GM18508 (cell line): ENCODE data around the gene PPM1N.

Experiments used
- ATAC-seq: cut with Tn5 transposase; IDR thresholded peaks from one replicate; pipeline ENCODE4 v1.9.1; 2021; ENCODE audit warnings: moderate number of reproducible peaks; ENCODE audit not compliant: insufficient read depth, unreplicated experiment

PPM1N gene

GRCh38 chr19:45485305-45486077 is 12.8 kb upstream of the PPM1N start:
- peak; percentile 74 for ATAC-seq

DNA sequence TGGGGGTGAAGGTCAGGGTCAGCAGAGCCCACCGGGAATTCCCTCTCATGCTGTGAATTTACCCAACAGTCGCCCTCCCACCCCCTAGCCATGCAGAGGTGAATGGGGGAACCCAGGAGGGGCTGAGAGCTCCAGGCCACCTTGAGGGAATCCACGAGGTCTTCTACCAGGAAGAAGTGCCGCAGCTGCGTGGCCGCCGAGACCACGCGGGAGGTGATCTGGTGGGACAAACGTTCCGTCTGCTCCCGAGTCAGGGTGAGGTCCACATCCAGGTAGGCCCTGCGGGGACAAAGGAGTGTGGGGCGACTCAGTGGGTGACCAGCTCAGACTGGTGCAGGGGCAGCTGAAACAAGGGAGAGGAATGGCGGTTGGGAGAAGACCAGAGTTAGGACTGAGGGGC is 9.5 kb upstream of the PPM1N start:
- no peak for ATAC-seq

- ATAC-seq: no peak
Measured at GRCh38 chr19:45489216-45489855, 8.9 kb upstream of the PPM1N start.

DNA sequence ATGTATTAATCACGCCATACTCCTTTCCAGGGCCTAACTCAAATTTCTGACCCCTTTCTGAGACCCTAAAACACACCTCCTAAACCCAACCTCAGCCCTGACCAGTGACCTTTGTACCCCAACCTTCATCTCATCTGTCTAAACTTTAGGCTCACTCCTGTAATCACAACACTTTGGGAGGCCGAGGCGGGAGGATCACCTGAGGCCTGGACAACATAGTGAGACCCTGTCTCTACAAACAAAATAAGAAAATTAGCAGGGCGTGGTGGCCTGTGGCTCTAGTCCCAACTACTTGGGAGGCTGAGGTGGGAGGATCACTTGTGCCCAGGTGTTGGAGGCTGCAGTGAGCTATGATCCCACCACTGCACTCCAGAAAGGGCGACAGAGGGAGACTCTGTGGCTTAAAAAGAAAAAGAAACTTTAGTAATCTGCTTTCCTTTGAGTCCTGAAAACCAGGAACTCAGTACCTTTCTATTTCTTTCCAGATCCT is 6.1 kb upstream of the PPM1N start:
- ATAC-seq: no peak

GRCh38 chr19:45492627-45493470 is 5.4 kb upstream of the PPM1N start:
- no peak for ATAC-seq

DNA sequence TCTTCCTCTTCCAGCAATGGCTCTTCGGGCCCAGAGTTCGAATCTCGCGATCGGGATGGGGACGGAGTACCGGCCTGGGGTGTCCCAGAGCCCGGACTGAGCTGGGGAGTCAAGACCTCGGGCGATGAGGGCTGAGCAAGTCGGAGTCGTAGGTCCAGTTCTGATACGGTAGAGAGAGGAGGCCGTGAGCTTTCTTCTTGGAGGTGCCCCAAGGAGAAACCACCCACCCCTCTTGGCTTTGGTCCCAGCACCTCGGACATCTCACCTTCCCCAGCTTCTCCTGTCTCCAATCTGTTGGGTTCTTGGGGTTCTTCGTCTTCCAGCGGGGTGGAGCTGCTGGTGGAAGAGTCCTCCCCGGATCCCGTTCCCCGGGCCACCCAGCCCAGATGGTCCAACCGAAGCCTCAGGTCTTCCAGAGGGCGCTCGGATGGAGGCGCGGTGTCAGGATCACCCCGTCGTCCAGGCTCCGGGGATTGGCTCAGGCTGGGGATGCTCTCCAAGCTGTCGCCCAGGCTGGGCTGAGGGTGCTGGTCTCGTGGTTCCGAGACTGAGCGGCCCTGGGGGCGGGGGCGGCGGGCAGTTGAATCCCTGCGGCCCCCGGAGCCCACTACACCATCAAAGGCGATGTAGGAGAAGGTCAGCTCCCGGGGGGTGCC is 3.9 kb upstream of the PPM1N start:
- ATAC-seq: no peak

GRCh38 chr19:45495178-45495577 is 3.1 kb upstream of the PPM1N start:
- no peak for ATAC-seq

- no peak for ATAC-seq
Measured at GRCh38 chr19:45496349-45496953, 1.8 kb upstream of the PPM1N start.

- ATAC-seq: no peak
Measured at GRCh38 chr19:45497791-45498190, 452 bp upstream of the PPM1N start.

DNA sequence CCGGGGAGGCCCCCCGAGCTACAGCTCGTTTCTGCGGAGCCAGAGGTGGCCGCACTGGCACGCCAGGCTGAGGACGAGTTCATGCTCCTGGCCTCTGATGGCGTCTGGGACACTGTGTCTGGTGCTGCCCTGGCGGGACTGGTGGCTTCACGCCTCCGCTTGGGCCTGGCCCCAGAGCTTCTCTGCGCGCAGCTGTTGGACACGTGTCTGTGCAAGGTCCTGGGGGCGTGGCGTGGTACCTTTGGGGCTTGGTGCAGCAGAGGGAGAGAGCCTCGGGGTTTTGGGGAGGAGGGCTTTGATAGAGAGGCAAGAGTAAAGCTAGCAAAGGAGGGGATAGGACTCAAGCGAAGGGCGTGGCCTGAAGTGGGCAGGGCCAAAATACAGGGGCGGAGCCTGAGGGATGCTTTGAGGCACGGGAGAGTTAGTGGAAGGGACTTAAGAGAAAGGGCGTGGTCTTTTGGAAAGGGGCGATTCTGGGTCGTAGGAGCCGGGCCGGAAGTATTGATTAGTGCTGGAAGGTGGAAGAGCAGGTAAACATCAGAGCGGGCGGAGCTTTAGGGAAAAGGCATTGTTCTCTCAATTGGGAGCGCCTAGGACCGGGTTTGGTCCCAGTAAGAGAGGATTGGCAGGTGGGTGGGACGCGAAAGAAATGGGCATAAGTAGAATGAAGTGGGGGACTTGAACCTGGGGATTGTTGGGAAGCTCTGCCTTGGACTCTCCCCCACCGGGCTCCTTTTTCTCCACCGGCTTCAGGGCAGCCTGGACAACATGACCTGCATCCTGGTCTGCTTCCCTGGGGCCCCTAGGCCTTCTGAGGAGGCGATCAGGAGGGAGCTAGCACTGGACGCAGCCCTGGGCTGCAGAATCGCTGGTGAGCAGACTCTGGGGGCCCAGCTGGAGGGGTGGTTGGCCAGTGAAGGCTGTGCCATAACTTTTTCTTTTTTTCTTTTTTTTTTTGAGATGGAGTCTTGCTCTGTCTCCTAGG is 1.2 kb downstream of the PPM1N start:
- ATAC-seq: no peak

- ATAC-seq: no peak
Measured at GRCh38 chr19:45500918-45501729, 2.9 kb downstream of the PPM1N start.

DNA sequence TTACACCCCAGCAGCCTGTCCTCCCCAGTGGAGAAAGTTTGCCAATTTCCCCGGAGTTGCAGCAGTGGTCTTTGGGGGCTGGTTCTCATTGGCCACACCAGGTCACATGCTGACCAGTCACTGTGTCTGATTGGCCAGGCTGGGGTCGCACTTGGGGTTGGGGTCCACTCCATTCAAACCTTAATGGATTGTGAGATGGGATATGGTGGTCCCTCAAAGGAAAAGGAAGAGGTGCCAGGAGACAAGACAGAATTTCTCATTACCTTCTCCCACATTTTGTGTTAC is 3.4 kb downstream of the PPM1N start:
- ATAC-seq: no peak

DNA sequence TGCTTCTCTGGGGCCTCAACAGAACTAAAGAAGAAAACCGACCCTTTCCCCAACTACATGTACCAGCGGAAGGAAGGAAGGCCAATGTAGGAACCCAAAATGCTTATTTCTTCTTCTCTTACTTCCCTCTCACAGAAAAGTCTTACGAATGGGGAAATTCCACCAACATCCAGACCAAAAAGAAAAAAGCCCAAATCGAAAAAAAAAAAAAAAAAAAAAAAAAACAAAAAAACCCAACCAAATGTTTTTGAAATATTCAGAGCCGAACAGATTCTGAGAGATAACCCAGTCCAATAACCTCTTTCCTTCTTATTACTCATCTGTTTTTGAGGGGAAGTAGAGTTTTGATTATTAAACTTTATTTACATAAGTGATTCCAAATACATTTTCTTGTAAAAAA is 3.9 kb downstream of the PPM1N start:
- ATAC-seq: no peak

- no peak for ATAC-seq
Measured at GRCh38 chr19:45503909-45504308, 5.7 kb downstream of the PPM1N start.

GRCh38 chr19:45505151-45505995 is 7.1 kb downstream of the PPM1N start:
- ATAC-seq: no peak

DNA sequence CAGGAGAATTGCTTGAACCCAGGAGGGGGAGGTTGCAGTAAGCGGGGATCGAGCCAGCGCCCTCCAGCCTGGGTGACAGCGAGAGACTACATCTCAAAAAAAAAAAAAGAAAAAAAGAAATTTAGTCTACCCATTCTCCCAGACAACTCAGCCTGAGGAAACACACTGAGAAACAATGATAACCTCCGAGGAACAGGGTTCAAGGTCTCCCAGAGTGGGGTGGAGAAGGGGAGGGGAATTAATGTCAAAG is 7.7 kb downstream of the PPM1N start:
- ATAC-seq: no peak

DNA sequence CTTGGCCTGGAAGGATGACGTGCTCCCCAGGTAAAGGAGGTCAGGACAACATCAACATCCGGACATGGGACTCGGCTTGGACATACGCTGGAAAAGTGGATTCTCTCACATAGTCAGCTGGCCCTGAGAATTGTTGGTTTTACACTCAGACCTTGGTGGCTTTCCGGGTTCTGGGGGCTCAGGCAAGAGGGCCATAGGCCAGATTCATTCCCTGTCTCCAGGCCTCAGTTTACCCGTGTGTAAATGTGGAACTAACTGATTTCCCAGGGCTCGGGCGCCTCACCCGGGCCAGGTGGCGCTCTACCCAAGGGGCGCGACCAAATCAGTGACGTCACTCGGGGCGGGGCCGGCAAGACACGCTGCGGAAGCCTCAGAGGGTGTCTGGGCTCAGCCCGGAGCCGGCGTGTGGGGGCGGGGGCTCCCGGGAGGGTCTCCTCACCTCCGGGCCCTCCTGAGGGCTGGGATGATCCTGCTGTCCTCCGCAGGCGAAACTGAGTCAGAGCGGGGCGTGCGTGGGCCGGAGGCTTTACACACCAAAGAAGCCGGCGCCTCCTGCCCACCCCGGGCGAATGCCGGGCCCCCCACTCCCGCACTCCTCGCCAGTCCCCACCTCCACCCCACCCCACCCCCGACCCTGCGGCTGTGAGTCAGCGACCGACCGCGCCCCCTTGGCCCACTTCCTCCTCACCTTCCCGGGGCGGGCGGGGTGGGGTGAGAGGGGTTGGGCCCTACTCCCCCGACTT is 8.2 kb downstream of the PPM1N start:
- ATAC-seq: no peak
